HG02623 (cell line): ENCODE measurements around the gene SPHKAP.
"Not testable (repeated sequence)": the region's sequence is repeated elsewhere in the genome, so short reads cannot be mapped to it uniquely, and the experiment has no call there.

Experiments
- ATAC-seq: cut with Tn5 transposase; IDR thresholded peaks from one replicate; pipeline ENCODE4 v1.9.1; 2021; ENCODE audit warnings: moderate library complexity; ENCODE audit not compliant: unreplicated experiment

The SPHKAP gene

GRCh38 chr2:228104215-228104614 lies 77.3 kb downstream of the SPHKAP start:
- ATAC-seq = no peak

- no peak for ATAC-seq
These were observed 78.1 kb downstream of the SPHKAP start for GRCh38 chr2:228103379-228103778.

GRCh38 chr2:228102949-228103348 lies 78.5 kb downstream of the SPHKAP start:
- no peak for ATAC-seq

GRCh38 chr2:228094377-228094921 lies 87.0 kb downstream of the SPHKAP start:
- ATAC-seq = no peak

- no peak for ATAC-seq
These were observed 89.4 kb downstream of the SPHKAP start for GRCh38 chr2:228092056-228092455.

- no peak for ATAC-seq
These were observed 94.9 kb downstream of the SPHKAP start for GRCh38 chr2:228086561-228086960.

GRCh38 chr2:228084717-228085116 lies 96.8 kb downstream of the SPHKAP start:
- ATAC-seq = no peak

- no peak for ATAC-seq
These were observed 98.4 kb downstream of the SPHKAP start for GRCh38 chr2:228083131-228083530.

GRCh38 chr2:228082571-228082970 lies 98.9 kb downstream of the SPHKAP start:
- no peak for ATAC-seq

- ATAC-seq = no peak
These were observed 102.3 kb downstream of the SPHKAP start for GRCh38 chr2:228079194-228079593.

- not testable (repeated sequence) for ATAC-seq
These were observed 104.8 kb downstream of the SPHKAP start for GRCh38 chr2:228076695-228077094.

GRCh38 chr2:228072669-228073068 lies 108.8 kb downstream of the SPHKAP start:
- no peak for ATAC-seq

- ATAC-seq = no peak
These were observed 114.2 kb downstream of the SPHKAP start for GRCh38 chr2:228067309-228067708.

- ATAC-seq = no peak
These were observed 115.2 kb downstream of the SPHKAP start for GRCh38 chr2:228066126-228066798.

- no peak for ATAC-seq
These were observed 115.8 kb downstream of the SPHKAP start for GRCh38 chr2:228065686-228066085.

- ATAC-seq = no peak
These were observed 116.6 kb downstream of the SPHKAP start for GRCh38 chr2:228064796-228065315.

GRCh38 chr2:228064024-228064423 lies 117.5 kb downstream of the SPHKAP start:
- no peak for ATAC-seq

GRCh38 chr2:228063558-228063957 lies 117.9 kb downstream of the SPHKAP start:
- ATAC-seq = no peak

- ATAC-seq = no peak
These were observed 121.8 kb downstream of the SPHKAP start for GRCh38 chr2:228059735-228060134.

- no peak for ATAC-seq
These were observed 125.0 kb downstream of the SPHKAP start for GRCh38 chr2:228056293-228057097.

- ATAC-seq = no peak
These were observed 132.5 kb downstream of the SPHKAP start for GRCh38 chr2:228048838-228049490.
